HG02840 (cell line): ENCODE results near the gene SAMD1.

Experiments used
- ATAC-seq: cut with Tn5 transposase; IDR thresholded peaks from one replicate; pipeline ENCODE4 v1.9.1; 2021; ENCODE audit warnings: mild to moderate bottlenecking, moderate library complexity, moderate number of reproducible peaks; ENCODE audit not compliant: unreplicated experiment, low FRiP score

The SAMD1 gene

DNA sequence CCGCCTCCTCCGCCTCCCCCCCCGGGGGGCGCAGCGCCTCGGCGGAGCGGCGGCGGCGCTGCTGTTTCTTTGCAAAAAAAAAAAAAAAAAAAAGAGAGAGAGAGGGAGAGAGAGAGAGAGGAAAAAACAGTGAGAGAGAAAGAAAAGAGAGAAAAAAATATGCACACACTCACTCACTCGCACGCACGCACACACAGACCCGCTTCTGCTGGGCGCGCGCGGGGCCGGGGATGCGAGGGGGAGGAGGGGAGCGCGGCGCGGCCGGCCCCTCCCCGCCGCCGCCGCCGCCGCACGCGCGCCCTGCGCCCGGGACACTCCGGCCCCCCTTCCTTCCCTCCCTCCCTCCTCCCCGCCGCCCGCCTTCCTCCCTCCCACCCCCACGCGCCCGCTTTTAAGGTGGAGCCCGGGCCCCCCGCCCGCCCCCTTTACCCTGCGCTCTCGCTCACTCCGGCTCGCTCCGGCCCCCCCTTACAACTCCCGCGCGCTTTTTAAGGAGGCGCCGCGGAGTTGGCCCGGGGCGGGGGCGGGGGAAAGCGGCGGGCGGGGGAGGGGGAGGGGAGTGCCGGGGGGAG, at the start of gene SAMD1:
Gene SAMD1, minus strand, starts transcription at position 243 of the 572 bp plus-strand sequence.
- peak; percentile 36 for ATAC-seq

DNA sequence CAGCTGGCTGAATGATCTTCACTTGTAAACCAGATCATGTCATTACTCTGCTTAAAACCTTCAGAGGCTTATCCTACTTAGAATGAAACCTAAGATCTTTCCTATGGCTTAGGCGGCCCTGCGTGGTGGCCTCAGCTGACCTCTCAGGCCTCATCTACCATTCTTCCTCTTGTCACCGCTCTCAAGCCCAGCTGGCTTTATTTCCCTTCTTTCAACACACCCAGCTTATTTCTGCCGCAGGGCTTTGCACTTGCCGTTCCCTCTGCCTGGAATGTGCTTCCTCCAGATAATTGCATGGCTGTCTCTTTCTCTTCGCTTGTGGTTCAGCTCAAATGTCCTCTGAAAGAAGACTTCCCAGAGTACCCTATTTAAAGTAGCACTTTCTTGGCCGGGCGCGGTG, 49.4 kb upstream of the SAMD1 start:
- ATAC-seq, result no peak

DNA sequence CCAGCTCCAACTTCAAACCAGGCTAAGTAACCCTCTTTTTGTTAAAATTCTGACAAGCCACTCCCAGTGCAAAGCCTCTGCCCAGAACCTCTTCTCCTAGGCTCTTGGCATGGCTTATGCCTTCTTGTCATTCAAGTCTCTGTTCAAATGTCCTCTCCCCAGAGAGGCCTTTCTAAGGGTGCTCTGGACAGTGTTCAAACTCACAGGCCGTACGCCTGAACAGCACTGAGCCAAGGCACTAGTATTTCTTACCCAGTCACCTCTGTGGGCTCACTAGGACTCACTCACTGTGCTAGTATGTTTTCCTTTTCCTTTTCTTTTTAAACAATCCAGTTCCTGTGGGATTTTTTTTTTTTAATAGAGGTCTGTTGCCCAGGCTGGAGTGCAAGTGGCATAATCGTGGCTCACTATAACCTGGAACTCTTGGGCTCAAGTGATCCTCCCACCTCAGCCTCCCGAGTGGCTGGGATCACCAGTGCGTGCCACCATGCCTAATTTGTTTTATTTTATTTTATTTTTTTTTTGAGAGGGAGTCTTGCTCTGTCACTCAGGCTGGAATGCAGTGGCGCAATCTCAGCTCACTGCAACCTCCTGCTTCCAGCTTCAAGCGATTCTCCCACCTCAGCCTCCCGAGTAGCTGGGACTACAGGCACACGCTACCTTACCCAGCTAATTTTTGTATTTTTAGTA, 48.2 kb upstream of the SAMD1 start:
- no peak for ATAC-seq

DNA sequence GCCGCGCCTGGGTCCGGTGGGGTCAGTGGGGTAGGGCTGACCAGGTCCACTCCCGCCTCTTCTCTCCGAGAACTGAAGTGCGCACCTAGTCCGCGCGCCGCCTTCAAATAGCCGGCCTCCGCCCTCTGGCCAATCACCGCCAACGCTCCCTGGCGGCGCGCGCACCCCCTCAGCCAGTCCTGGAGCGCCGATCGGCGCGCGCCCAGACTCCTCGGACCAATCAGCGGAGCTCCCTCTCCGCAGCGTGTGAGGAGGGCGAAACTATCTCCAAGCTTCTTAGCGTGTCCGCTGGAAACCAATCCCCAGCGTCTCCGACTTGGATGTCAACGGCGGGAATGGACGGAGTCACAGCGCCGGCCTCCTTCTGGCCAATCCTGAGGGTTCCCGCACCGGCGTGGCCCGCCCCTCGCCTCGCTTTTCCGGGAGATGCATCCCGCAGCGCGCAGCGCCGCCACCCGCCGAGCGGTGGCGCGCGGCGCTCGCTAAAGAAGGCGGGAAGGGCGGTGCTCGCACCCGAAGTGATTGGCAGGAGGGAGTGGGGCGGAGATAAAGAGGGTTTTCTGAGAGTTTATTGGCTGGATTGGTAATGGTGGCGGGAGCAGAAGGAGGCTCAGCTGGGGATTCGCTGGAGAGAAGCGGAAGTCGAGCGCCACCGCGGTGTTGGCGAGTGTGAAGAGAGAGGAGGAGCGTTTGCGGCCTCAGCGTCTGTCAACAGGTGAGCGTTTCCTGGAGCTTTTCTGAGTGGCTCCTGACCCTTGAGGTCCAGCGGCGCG, 46.1 kb upstream of the SAMD1 start, which contains the start of gene ASF1B:
Gene ASF1B, minus strand, starts transcription at position 81 of the 773 bp plus-strand sequence. CDS start 133 bp downstream, outside the sequence.
- ATAC-seq, result peak; percentile 86

DNA sequence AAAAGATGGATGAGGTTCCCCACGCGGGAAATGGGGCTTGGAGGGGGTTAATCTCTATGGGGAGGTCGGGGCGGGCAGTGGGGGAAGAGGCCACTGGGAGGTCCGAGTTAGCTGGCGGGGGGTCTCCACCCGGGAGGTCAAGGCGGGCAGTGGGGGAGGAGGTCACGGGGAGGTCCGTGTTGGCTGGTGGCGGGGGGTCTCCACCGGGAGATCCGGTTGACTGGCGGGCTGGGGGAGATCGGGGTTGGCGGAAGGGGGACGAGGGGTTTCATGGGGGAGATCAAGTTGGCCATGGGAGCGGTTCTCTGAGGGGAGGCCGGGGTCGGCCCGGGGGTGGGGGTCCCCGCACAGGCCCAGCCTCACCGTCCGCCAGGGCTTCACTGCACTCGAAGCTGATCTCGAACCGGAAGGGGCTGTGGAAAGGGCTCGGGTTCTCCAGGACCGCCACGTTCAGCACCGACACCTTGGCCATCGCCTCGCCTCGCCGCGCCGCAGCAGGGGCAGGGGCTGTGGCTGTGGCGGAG, 45.5 kb upstream of the SAMD1 start:
- ATAC-seq, result no peak

DNA sequence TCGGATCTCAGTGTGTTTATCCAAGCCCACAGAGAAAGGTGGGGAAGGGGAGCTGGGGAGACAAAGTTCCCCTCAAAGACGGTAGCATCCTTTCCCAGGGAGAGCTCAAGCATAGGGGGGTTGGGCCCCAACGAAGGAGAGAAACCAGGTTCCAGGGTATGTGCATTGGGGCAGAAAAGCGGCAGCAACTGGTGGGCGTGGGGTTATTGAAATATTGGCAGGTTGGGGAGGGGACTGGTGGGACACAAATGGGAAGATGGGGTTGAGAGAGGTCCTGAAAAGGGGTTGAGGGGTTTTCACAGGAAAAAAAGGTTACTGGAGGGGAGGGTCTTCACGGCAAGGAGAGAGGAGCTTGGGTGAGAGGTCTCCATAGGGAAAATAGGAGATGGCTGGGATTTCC, 44.8 kb upstream of the SAMD1 start:
- ATAC-seq, result no peak

DNA sequence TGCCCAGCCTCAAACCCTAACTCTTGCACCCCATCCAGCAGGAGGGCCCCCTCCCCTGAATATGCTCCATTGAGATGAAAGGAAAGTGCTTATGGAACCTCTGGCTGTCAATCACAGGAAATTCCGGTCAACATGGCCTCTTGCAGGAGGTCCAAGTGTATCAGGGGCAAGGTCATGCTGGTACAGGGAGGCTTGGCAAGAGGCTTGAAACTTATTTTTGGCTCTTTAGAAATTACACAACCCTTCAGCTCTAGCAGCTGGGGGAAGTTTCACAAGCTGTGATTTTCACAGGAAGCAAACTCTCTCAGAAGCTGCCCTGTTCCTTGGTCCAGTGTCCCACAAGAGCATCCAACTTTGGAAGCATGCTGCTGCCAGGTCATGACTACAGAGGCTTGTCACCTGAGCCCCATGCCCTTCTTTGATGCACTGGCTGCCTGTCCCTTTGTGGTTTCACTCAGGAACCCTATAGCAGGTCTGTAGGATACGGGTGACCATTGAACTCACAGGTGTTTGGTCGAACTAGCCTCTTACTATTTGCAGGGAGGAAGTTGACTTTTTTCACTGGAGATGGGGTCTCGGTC, 37.5 kb upstream of the SAMD1 start:
- no peak for ATAC-seq

DNA sequence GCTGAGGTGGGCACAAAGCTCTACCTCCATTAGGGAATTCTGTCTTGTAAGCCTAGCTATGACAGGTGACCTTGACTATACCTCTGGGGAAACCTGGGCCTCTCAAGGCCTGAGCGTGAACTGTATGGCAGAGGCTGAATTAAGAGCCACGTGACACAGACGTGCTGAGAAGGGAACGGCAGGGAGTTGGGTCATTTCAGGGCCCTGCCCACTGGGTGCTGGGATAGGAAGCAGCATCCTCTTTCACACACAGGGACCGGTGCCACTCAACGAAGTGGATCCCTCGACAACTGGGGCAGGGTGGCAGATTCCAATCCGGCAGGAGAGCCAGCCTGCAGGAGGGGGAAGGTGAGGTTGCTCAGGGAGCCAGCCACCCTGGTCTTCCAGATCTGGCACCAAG, 36.6 kb upstream of the SAMD1 start:
- no peak for ATAC-seq

DNA sequence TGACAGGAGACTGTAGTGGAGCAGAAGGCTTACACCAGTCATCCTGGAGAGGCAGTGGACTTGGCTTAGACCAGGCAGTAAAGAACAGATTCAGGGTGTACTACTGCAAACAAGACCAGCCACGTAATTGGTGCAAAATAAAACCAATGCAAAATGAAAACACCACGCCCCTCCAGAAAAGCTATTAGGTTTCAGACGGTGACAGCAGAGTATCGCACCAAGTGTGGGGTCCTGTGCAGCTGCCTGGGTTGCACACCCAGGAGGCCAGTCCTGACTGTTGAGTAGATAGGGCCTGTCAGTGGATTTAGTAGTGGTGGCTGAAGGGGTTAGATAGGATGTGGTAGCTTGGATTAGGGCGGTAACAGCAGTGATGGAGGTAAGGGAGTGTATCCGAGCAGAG, 32.4 kb upstream of the SAMD1 start:
- no peak for ATAC-seq

DNA sequence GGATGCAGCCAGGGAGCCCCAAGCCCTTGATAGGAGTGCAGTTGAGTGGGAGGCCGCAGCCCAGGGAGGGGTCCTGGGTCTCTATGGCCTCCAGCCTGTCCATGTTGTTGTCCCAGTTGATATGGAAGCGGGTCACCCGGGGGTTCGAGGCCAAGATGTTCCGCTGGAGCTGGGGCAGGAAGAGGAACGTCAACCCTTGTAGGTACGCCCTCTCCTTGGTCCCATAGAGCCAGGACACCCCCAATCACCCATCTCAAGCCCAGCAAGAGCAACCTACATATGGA, 29.9 kb upstream of the SAMD1 start:
- no peak for ATAC-seq

DNA sequence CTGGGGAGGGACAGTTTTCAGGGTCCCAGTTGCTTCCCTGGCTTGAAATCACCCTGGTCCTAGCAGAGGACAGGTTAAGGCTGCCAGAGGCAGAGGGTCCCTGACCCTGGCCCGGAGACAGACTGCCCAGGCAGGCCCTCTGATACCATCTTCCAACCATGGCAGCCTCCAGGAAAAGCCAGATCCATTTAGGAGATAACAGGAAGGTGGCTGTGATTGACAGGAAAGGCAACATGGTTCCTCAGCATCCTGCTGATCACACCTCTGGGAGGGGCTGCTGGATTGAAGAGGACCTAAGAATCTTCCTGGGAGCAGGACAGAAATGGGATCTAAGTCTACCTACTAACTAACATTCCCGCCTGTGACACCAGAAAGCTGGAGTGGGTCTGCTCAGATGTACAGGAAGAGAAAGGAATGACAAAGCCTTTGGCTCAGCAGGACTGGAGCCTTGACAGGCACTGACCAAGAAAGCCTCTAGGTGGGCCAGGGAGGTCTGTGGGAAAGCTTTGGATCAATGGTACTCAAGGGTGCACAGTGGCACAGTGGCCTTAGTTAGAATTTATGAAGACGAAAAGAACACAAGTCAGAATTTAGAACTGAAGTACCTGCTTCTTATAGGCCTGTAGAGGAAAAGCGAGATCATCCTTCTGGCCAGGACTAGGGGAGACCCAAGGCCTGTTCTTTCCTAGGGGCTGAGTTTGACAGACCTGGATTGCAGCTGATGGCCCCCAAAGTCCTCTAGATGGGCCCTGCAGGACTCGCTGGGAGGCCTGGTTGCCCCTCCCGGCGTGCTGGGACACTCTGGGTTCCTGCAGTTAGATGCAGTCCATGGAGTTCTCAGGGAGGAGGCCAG, 29.3 kb upstream of the SAMD1 start:
- no peak for ATAC-seq

DNA sequence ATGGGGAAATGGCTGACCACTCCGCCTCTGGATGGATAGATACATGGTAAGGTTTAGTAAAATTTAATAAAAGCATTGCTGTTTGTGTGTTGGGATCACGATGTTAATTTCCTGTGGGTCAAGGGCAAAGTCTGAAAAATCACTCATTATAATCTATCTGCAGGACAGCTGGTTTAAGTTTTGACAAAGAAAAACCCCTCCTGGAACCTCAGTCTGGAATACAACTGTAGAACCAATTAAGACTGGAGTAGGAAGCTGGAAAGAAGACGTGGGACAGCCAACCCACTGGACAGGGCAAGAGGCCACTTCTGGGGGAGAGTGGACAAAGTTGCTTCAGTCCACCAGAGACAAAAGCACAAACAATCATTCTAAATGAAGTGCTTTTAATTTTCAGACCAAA, 28.6 kb upstream of the SAMD1 start:
- no peak for ATAC-seq

DNA sequence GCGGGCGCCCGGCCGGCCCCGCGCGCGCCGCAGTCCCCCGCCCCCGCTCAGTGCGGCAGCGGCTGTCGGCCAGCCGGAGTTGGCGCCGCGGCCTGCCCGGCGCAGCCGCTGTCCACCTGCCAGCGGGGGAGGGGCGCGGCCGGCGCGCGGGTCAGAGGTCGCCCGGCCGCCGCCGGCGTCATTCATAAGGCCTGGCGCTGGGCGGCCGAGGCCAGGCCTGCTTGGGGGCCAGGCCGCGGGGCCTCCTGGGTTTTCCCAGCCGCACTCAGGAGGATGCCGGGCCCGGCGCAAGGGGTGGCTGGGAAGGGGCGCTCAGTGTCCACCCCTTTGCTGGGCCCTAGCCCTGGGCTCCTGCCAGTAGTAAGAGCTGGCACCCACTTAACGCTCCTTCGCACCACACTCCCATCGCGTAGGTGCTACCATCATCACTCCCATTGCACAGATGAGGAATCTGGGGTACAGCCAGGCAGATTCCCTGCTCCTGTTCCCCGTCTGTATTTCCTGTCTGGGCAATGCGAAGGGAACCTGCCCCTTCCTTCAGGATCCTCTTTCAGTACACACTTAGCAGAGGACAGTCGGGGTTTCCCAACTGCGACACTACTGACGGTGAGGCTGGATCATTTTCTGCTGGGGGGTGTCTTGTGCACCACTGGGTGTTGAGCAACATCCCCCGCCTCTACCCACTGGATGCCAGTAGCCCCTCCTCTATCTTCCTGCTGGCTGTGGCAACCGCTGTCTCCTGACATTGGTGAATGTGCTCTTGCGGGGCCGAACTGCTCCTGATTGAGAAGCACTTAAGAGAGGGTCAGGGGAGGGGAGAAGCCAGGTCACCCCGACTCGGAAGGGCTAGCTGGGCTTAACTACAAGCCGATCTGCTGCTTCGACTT, 27.9 kb upstream of the SAMD1 start:
- ATAC-seq, result peak; percentile 26

DNA sequence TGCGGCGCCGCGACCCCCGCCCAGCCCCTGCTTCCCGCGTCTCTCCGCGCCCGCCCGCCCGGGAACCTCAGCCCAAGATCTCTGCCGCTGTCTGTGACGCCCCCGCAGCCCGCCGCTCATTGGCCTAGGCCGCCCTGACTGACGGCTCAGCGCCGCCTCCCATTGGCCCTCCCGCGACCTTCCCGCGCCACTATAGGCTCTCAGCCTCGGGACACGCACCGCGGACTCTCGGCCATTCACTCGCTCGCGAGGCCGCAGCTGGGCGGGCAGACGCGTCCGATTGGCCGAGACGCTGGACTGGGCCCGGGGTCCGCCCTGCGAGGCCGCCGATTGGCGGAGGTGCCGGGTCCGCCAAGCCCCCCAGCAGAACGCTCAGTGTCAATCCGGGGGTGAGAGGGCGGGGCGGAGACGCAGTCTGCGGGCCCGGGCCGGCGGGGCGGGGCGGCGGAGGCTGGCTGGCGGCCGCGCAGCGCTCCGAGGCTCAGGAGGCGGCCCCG, 27.2 kb upstream of the SAMD1 start, which contains the start of gene PRKACA:
Gene PRKACA, minus strand, starts transcription at position 95 of the 497 bp plus-strand sequence. CDS start 215 bp downstream, outside the sequence.
- ATAC-seq, result peak; percentile 84

DNA sequence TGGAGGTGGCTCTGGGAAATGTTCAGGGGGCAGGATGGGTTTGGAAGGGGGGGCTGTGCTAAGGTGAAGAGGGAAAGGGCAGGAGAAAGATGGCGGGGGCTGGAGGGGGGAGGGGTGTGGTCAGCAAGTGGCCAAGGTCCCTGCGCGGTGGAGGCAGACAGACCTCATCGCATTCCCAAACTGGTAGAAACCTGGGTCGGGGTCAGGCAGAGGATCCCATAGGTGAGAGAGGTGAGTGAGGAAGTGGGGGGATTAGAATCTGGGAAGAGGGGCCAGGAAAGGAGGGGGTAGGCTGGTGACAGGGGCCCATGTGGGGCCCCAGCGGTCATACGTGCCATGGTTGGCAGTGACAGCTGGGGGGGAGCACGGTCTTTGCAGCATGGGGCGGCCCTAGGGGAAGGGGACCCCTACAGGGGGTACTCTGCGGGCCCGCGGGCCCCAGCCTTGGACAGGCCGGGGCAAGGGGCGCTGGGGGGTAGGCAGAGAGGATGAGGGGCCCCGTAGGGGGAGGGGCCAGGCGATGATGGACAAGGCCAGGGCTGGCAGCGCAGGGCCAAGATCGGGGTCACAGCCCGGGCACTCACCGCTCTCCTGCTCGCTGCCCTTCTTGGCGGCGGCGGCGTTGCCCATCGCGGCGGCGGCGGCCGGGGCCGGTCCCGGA, 26.5 kb upstream of the SAMD1 start:
- ATAC-seq, result peak; percentile 4

DNA sequence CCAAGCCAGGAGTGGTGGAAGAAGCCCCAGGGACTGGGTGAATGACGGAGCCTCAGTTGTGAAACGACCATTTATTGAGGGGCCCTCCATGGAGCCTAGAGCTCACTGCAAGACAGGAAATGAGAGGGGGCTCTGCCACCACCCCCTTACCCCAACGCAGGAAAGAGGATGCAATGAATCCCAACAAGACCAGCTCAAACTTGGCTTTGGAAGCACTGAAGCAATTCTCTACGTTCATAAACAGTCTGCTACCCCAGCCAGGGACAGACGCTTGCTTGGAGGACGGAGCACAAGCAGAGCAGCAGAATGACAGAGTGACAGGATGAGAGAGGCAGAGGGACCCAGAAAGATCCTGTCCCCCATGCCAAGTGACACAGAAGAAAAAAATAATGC, 26.0 kb upstream of the SAMD1 start:
- no peak for ATAC-seq

DNA sequence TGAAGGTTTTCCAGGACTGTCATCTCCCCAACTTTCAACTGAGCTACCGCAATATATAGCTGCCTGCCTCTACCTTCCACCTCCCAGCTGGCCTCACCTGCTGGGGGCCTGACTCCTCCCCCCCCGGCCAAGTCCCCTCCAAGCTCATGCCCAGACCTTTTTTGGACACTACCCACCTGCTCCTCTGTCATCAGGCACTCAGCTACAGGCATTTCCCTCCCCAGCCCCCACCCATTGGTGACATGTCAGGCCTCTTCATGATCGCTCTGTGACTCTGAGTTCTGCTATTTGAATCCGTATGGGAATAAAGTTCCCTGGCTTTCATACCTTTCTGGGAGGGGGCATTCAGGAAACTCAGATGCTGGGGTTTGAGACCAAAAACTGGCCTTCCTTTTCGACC, 25.2 kb upstream of the SAMD1 start:
- no peak for ATAC-seq

DNA sequence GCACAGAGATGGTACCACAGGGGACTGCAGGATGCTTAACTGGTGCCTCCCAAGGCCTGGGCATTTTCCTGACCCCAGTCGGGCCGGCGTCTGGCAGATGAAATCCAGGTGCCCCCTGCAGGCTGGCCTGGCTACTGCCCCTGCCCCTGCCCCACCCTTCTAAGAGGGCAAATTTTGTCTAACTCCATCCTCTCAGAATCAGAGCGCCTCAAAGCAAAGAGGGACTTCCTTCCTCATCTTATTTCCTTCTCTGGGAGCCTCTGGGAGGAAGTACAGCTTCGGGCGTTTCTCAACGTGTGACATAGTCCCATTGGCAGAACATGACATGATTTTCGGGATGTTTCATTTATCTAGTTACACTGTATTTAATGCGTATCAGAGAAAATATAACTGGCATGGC, 24.3 kb upstream of the SAMD1 start:
- ATAC-seq, result no peak

DNA sequence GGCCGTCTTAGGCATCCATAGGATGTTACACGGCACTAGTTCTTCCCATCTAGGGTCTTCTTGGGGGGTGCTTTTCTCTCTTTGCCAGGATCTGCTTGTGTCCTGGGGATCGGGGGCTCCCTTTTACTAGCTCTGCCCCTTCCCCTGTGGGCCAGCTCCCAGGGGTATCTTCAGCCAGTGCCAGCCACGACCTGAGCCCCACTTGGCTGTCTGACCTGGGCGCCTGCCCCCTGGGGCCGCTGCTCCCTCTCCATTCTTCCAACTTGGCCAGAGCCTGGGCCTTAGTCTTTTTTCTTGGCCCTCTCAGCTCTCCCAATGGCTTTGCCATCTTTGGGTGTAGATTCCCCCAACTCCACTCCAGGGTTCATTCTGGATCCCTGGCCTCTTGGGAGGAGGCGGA, 23.9 kb upstream of the SAMD1 start:
- no peak for ATAC-seq
